ENCODE results near the gene ATAD1. TPM values are rescaled to one million over a fixed set of nuclear protein-coding genes. Genes with fewer than 3 reads are reported as not detected.

Gene ATAD1
- total RNA-seq, 1 experiment from 2014 or later = 46.7 TPM

GRCh38 chr10:87723500-87723899 is 94.5 kb downstream of the ATAD1 start:
- TF ChIP-seq TEAD4 (CRISPR knock-in tag; IDR thresholded peaks at IDR 0.05) (no peak), ETV6 (CRISPR knock-in tag; IDR thresholded peaks at IDR 0.05) (no peak), ZNF423 (CRISPR knock-in tag; IDR thresholded peaks at IDR 0.05) (no peak)
- POLR2A ChIA-PET = no interaction called here
- no peak overlapping the region for H3K4me3 Mint-ChIP-seq
- CTCF ChIA-PET = no interaction called here
- no peaks in the 10 kb centered on the region for H3K27me3 Mint-ChIP-seq (ENCODE audit: low read depth)
- H3K27ac Mint-ChIP-seq = no peak overlapping the region
- H3K4me1 Mint-ChIP-seq = 0 out of 2 replicates have a peak, but pooled peaks cover 5% of the 10 kb centered on the region
- ATAC-seq (no peak), DNase-seq (ENCODE audit: low spot score) (no peak)
- H3K9me3 Mint-ChIP-seq = no peaks in the 10 kb centered on the region
- H3K36me3 Mint-ChIP-seq = 0 out of 2 replicates have a peak, but pooled peaks cover 2% of the 10 kb centered on the region

GRCh38 chr10:87722716-87723115 is 95.3 kb downstream of the ATAD1 start:
- no peak for ATAC-seq
- ChIA-PET CTCF (no interaction called here), POLR2A (no interaction called here)
- Mint-ChIP-seq H3K4me1 (0 out of 2 replicates have a peak, but pooled peaks cover 5% of the 10 kb centered on the region), H3K9me3 (no peaks in the 10 kb centered on the region), H3K27me3 (ENCODE audit: low read depth) (no peaks in the 10 kb centered on the region), H3K27ac (no peak overlapping the region), H3K4me3 (no peak overlapping the region), H3K36me3 (0 out of 2 replicates have a peak, but pooled peaks cover 2% of the 10 kb centered on the region)
- no peak for DNase-seq (ENCODE audit: low spot score)
- TF ChIP-seq ZNF219 (CRISPR knock-in tag; IDR thresholded peaks at IDR 0.05; ENCODE audit: borderline replicate concordance) (no peak), ZNF512 (CRISPR knock-in tag; IDR thresholded peaks at IDR 0.05; ENCODE audit: borderline replicate concordance) (no peak), MYBL2 (CRISPR knock-in tag; IDR thresholded peaks at IDR 0.05) (no peak), SP1 (CRISPR knock-in tag; conservative IDR thresholded peaks at IDR 0.05) (no peak), MAX (CRISPR knock-in tag; IDR thresholded peaks at IDR 0.05) (no peak), STAT6 (CRISPR knock-in tag; conservative IDR thresholded peaks at IDR 0.05; ENCODE audit: low read depth) (no peak), TP53 (CRISPR knock-in tag; IDR thresholded peaks at IDR 0.05) (no peak), ARID4B (CRISPR knock-in tag; IDR thresholded peaks at IDR 0.05; ENCODE audit: borderline replicate concordance) (no peak), USF1 (CRISPR knock-in tag; IDR thresholded peaks at IDR 0.05) (no peak), PREB (CRISPR knock-in tag; IDR thresholded peaks at IDR 0.05; ENCODE audit: borderline replicate concordance) (no peak), CTCF (IDR thresholded peaks at IDR 0.05) (no peak), HMGXB4 (CRISPR knock-in tag; IDR thresholded peaks at IDR 0.05) (no peak), ZNF317 (CRISPR knock-in tag; IDR thresholded peaks at IDR 0.05; ENCODE audit: borderline replicate concordance, low read depth) (no peak), MLX (CRISPR knock-in tag; IDR thresholded peaks at IDR 0.05) (no peak)

Data from WTC11 (cell line).